GM18907 (cell line): ENCODE measurements around the gene BCL11B.

Source experiments
- ATAC-seq: cut with Tn5 transposase; IDR thresholded peaks from one replicate; pipeline ENCODE4 v1.9.1; 2021; ENCODE audit warnings: mild to moderate bottlenecking, moderate library complexity; ENCODE audit not compliant: unreplicated experiment

BCL11B gene

GRCh38 chr14:99185436-99186068 is 86.4 kb downstream of the BCL11B start:
- no peak for ATAC-seq

- ATAC-seq, result no peak
Measured at GRCh38 chr14:99183716-99184115, 88.3 kb downstream of the BCL11B start.

DNA sequence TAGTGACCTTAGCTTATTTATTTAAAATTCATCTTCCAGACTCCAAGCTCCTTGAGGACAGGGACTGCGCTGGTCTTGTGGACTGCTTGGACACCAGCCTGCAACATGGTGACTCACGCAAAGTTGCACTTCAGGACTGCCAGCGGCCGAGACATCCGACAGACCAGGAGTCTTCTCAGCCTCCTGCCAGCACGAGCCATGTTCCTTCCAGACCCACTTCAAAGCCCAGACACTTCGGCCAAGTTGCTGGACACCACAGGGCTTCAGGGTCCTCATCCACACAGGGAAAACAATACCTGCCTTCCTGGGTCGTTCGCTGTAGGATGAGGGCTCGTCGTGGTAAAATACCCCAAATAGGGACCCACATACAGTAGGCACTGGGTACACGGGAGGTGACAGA is 88.7 kb downstream of the BCL11B start:
- ATAC-seq, result no peak

DNA sequence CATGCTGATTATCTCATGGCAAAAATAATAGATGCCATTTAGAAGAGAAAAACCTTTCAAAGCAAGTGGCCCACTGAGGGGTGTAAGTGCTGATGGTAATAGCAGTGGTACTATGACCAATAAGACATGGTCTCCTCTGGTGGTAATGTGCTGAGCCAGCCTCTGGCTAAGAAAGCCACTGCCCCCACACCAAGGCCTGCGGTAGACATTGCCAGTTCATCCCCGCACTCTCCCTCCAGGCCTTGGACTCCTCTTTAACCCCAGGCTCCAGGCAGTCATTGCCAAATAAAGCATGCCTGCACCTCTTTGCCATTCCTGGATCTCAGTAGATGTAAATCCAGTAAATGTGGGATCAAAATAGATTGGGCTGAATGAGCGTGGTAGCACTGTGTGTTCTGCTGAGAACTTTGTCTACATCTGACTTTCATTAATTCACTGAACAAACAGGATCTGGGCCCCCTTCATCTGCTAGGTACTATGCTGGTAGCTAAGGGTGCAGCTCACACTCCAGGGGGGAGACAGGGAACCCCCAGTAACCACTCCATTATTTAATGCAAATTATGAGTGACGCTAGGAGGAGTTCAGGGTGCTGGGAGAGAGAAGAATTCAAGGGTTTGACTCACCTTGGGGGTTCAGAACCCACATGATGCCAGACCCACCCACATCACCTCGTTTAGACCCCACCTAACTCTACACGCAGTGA is 89.3 kb downstream of the BCL11B start:
- ATAC-seq, result no peak

- ATAC-seq, result no peak
Measured at GRCh38 chr14:99181804-99182520, 90.0 kb downstream of the BCL11B start.

GRCh38 chr14:99181241-99181640 is 90.8 kb downstream of the BCL11B start:
- no peak for ATAC-seq

GRCh38 chr14:99179946-99180345 is 92.1 kb downstream of the BCL11B start:
- no peak for ATAC-seq

- no peak for ATAC-seq
Measured at GRCh38 chr14:99179506-99179905, 92.5 kb downstream of the BCL11B start.

- ATAC-seq, result no peak
Measured at GRCh38 chr14:99177886-99178835, 93.8 kb downstream of the BCL11B start.

DNA sequence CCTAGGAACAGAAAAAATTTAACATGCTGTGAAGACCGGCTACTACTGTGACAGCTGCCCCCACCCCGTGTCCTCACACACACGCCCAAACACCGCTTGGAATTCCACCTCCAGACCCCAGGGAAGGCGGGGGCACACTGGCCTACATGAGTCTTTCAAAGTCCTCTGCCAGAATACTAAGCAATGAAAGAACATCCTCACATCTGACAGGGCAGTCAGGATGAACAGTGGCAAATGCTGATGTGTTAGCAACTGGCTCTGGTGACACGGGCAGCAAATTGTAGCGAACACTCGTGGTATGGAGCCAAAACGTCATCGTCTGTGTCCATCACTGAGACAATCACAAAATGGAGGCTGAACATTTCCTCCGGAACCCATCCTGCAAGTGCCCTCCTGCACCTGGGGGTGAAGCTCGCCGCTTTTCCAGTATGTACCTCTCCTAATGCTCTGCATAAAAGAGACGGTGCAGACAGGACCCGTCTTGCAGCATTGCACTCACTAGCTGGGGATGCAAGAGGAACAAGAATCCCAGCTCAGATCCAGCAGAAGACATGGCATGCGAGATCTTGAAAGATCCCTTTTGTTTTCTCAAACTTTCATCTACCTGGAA is 94.8 kb downstream of the BCL11B start:
- ATAC-seq, result no peak

DNA sequence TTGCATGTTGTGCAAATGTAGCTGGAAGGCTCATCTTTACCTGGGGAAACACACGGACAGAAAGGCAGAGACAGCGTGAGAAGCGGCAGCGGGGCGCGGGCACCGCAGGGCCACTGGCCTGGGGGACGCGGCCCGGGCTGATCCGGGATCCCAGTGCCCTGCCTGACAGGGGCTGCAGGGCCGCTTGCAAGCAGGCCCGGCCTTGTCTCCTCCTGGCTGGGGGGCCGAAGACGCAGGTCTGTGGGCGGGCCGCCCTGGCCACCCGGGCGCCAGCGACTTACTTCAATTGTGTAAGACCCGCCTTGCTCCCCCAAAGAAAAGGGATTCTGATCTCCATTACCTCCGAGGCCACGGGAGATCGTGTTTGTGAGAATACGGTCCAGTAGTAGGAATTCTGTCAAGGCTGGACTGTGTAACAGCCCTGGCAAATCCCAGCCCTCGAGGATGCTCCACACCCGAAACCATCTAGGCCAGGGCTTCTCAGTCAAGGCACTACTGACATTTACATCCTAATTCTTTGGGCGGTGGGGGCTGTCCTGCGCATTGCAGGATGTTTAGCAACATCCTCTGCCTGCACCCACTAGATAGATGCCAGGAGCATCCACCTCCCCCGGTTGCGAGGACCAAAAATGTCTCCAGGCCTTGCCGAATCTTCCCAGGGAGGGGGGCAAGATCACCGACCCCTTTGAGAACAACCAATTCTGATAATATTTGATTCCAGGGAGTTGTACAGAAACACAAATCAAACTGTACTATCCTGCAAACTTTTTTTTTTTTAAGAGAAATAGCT is 95.6 kb downstream of the BCL11B start:
- no peak for ATAC-seq

DNA sequence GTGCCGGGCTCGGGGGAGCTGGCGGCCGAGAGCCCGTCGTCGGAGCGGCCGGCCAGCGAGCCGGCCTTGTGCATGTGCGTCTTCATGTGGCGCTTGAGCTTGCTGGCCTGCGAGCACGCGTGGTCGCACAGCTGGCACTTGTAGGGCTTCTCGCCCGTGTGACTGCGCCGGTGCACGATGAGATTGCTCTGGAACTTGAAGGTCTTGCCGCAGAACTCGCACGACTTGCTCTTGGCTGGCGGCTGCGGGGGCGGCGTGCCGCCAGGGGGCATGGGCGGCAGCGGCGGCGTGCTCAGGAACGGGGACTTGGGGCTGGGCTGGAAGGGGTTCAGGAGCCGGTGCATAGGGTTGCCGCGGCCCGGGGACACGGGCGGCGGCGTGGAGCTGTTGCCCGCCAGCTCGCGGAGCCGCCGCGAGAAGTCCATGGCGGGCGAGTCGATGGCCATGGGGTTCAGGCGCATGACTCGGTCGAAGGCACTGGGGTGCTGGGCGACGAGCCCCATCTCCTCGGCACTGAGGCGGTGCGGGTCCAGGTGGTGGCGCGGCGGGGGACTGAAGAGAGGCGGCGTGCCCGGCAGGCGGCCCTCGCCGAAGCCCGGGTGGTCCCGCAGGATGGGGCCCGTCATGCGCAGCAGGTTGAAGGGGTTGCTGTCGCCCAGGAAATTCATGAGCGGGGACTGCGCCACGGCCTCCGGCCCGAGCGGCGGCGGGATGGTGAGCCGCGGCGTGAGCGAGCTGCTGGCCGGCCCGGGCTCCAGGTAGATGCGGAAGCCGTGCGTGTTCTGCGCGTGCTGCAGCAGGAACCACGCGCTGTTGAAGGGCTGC is 96.5 kb downstream of the BCL11B start:
- ATAC-seq, result no peak

GRCh38 chr14:99174770-99175319 is 97.2 kb downstream of the BCL11B start:
- no peak for ATAC-seq

DNA sequence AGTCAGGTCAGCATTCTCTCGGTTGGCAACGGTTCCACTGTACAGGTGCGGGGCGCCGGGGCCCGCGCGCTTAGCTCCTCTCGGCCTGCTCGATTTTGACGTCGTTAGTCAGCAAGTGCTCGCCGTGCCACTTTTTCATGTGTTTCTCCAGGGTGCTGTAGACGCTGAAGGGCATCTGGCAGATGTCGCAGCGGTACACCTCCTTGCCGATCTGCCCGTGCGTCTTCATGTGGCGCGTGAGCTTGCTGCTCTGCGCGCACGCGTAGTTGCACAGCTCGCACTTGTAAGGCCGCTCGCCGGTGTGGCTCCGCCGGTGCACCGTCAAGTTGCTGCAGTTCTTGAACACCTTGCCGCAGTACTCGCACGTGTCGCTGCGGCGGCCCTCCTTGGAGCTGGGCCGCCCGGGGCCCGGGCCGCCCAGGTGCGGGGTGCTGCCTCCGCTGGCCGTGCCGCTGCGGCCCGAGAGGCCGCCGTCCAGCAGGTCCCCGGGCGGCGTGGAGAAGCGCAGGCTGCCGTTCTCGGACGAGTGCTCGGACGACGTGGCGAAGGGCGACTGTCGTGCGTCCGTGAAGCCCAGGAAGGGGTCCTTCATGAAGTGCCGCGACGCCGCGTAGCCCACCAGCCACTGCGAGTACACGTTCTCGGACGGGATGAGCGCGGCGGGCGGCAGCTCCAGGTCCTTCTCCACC is 97.8 kb downstream of the BCL11B start:
- no peak for ATAC-seq

- ATAC-seq, result no peak
Measured at GRCh38 chr14:99173506-99173905, 98.5 kb downstream of the BCL11B start.

DNA sequence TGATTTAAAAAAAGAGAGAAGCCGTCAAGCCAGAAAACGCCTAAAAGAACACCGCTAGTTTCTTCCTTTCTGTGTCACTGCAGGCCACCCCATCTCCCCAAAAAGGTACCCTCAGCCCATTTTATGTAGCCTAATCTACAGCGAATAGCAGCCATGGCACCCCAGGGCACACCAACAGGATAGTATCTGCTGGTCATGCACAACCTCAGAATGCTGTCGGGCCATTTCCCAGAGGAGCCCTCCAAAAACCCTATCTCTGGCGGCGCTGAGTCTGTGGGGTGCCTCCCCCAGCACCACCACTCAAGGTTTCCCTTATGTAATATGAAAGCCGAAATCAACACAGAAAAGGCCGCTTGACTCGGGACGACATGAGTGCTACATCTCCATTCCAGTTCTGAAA is 98.9 kb downstream of the BCL11B start:
- no peak for ATAC-seq

DNA sequence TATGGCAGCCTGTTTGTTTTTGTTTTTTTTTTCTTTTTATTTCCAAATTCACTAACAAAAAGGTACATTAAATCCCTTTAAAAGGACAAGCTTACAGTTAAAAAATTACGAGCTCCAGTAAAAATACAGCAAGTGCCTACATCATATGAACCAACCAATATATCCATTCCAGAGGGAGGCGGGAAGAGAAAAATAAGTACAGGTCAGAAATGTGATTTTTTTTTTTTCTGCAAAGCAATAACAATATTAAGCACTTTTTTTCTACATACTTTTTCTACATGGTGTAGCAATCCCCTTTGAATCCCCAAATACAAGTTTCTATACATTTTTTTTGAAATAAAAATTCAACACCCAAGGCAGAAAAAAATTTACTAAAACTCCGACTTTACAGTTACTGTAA is 100.6 kb downstream of the BCL11B start:
- no peak for ATAC-seq

GRCh38 chr14:99169776-99170356 is 102.1 kb downstream of the BCL11B start:
- ATAC-seq, result no peak
